Fibroblast of skin of right biceps (primary cell): ENCODE measurements around the gene LTBP3.

Experiments
- DNase-seq: peaks from one replicate; pipeline ENCODE4 v3.0.0-alpha.2; 2013

The LTBP3 gene

GRCh38 chr11:65492637-65493366, 65.4 kb downstream of the LTBP3 start:
- DNase-seq, result peak; percentile 88

GRCh38 chr11:65492387-65492636, 65.8 kb downstream of the LTBP3 start:
- no peak for DNase-seq

- DNase-seq, result peak; percentile 96
Observed at GRCh38 chr11:65491614-65492386, 66.4 kb downstream of the LTBP3 start.

GRCh38 chr11:65491163-65491465, 67.0 kb downstream of the LTBP3 start:
- DNase-seq, result peak; percentile 35

DNA sequence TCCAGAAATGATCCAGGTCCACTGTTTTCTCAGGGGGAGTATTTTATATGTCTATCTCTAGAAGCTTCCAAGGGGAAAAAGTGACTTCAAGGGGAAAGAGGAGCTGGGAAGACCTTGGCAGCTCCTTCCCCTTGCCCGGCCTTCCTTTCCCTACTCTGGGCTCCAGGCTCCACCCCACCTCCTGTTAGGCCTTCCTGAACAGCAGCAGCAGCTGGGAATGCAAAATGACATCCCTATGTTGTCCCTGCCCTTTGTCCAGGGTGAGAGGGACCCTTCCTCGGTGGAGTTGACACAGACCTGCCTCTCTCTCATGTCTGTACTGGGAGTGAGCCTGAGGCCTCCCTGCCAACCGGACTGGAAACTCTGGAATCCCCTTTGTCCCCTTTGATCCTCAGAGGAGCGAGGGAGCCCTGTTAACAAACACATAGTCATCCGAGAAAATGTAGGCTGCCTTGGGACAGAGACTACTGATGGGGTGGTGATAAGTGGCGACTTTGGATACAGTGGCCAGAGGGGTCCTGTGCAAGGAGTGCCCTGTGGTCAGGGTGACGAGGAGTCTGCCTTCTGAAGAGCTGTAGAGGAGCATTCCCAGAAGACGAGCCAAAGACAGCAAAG, 68.3 kb downstream of the LTBP3 start:
- DNase-seq, result peak; percentile 41

DNA sequence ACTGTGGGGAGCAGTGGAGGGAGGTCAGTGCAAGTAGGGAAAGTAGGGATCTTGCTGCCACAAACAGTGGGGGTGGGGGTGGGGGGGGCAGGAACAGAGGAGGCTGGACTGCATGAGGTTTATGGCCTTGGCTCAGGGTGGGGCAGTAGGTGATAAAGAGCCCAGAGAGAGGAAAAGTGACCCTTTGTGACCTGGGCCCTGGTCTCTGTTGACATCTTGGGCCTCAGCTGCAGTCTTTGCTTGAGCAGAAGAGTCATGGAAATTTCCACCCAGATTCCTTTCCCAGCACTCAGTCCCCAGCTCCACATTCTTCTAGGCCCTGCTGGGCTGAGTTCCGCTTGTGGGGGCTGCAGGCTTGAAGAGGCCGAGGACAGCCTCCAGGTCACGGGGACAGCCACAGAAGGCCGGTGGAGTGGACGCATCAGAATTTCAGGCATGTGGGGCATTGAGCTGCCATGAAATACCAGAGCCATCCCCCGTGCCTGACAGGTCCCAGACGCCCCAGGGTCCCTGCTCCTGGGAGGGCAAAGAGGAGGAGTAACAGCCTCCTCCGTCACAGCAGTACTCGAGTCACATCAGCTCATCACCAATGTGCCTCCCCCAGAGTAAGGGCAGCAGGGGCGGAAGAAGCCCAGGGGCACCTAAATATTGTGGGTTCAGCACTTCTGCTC, 69.0 kb downstream of the LTBP3 start:
- peak; percentile 86 for DNase-seq
